GM10248 (cell line): ENCODE results near the gene ALDOC.

ENCODE experiments used
- CTCF ChIA-PET: fragments of 300-600 bp; sonication (Branson Sonifier 250); formaldehyde crosslinking; extraction: SDS; loops from one replicate; lab custom pipeline; 2021; ENCODE audit warnings: antibody characterized with exemption; lab: Yijun Ruan, JAX
- POLR2A ChIA-PET: fragments of 350-650 bp; sonication (Branson Sonifier 250); formaldehyde crosslinking; extraction: SDS; loops from one replicate; lab custom pipeline; 2020; ENCODE audit warnings: antibody characterized with exemption; lab: Yijun Ruan, JAX
- DNase-seq: peaks from one replicate; pipeline ENCODE4 v3.0.0; 2012; ENCODE audit errors: extremely low spot score
- CTCF ChIP-seq: IDR thresholded peaks from 2 replicates; pipeline ENCODE4 v1.5.1; 2012; ENCODE audit warnings: mild to moderate bottlenecking, low read depth; ENCODE audit errors: extremely low read depth, missing control alignments, control extremely low read depth

The ALDOC gene

GRCh38 chr17:28592260-28592659 is 15.6 kb upstream of the ALDOC start:
- TF ChIP-seq CTCF, result no peak
- DNase-seq, result no peak
- ChIA-PET POLR2A (interaction anchor here (1.1 kb wide), 1 partner anchor 17 kb away, joined by 3 read pairs; no protein-coding TSS in a partner anchor), CTCF (interaction anchor here (0.6 to 2.4 kb wide), 7 partner anchors 12 to 361 kb away, joined by 3 to 6 read pairs (median 3); partner anchors contain the start of genes ALDOC and PIGS)

- TF ChIP-seq CTCF, result no peak
- POLR2A ChIA-PET, result no interaction called here
- DNase-seq, result no peak
- CTCF ChIA-PET, result interaction anchor here (1.2 to 2.8 kb wide), 2 partner anchors 12 to 38 kb away, joined by 3 to 7 read pairs; no protein-coding TSS in a partner anchor
Measured at GRCh38 chr17:28585851-28586250, 9.2 kb upstream of the ALDOC start.

- POLR2A ChIA-PET, result interaction anchor here (1.1 kb wide), 1 partner anchor 8 kb away, joined by 5 read pairs; the partner anchor contains the start of gene ALDOC
- CTCF ChIA-PET, result interaction anchor here (0.6 to 2.8 kb wide), 4 partner anchors 13 to 37 kb away, joined by 3 to 7 read pairs (median 5); partner anchors contain the start of gene PIGS
- DNase-seq, result no peak
- TF ChIP-seq CTCF, result no peak
Measured at GRCh38 chr17:28584434-28584833, 7.7 kb upstream of the ALDOC start.

- ChIA-PET CTCF (interaction anchor here (0.7 kb wide), 1 partner anchor 41 kb away, joined by 3 read pairs; no protein-coding TSS in a partner anchor), POLR2A (interaction anchor here (1.0 kb wide), 1 partner anchor 8 kb away, joined by 3 read pairs; no protein-coding TSS in a partner anchor)
- TF ChIP-seq CTCF, result no peak
- no peak for DNase-seq
Measured at GRCh38 chr17:28582513-28582912, 5.8 kb upstream of the ALDOC start.

GRCh38 chr17:28580959-28581358 is 4.3 kb upstream of the ALDOC start:
- ChIA-PET POLR2A (no interaction called here), CTCF (interaction anchor here (0.9 to 1.6 kb wide), 5 partner anchors 9 to 33 kb away, joined by 3 read pairs; partner anchors contain the start of genes PIGS and RSKR)

GRCh38 chr17:28579526-28579925 is 2.8 kb upstream of the ALDOC start:
- no peak for TF ChIP-seq CTCF
- ChIA-PET CTCF (interaction anchor here (1.1 to 3.0 kb wide), 7 partner anchors 8 to 39 kb away, joined by 3 to 12 read pairs (median 3); partner anchors contain the start of gene PIGS), POLR2A (no interaction called here)
- DNase-seq, result peak; percentile 48

More at GRCh38 chr17:28580959-28581358, 4.3 kb upstream of the ALDOC start:
- no peak for TF ChIP-seq CTCF
- no peak for DNase-seq
